MCF 10A (cell line): Measurements from ENCODE around the gene KCTD14. TPM values are rescaled to one million over a fixed set of nuclear protein-coding genes. Genes with fewer than 3 reads are reported as not detected.

Experiments used
- Bru-seq: library from RNA; stranded (reverse); fragments of 400-500 nt; gene quantifications from one replicate; lab custom pipeline; 2021; lab: Mats Ljungman, UMichigan
- BruChase-seq, 2 experiments: library from RNA; stranded (reverse); fragments of 400-500 nt; gene quantifications; one replicate each; lab custom pipeline; 2021; lab: Mats Ljungman, UMichigan
- BruUV-seq: library from RNA; stranded (reverse); fragments of 400-500 nt; replicated peaks from 2 replicates; lab custom pipeline; 2021; lab: Mats Ljungman, UMichigan
- CTCF ChIA-PET: fragments of 300-600 bp; sonication (Branson Sonifier 250); formaldehyde crosslinking; extraction: SDS; loops from one replicate; lab custom pipeline; 2021; ENCODE audit warnings: antibody characterized with exemption, inconsistent platforms; lab: Yijun Ruan, JAX
- POLR2A ChIA-PET: fragments of 300-600, 350-650 bp; sonication (Branson Sonifier 250); formaldehyde crosslinking; extraction: SDS; loops from one replicate; lab custom pipeline; 2020; ENCODE audit warnings: antibody characterized with exemption, inconsistent platforms; lab: Yijun Ruan, JAX
- DNase-seq: peaks from one replicate; pipeline ENCODE4 v3.0.0-alpha.2; 2018; ENCODE audit not compliant: unreplicated experiment
- H3K27ac Mint-ChIP-seq: one replicate; pipeline ENCODE4 v1.8.0; 2022; ENCODE audit warnings: mild to moderate bottlenecking, low read depth, mixed read lengths; ENCODE audit not compliant: unreplicated experiment
- H3K27me3 Mint-ChIP-seq: one replicate; pipeline ENCODE4 v1.8.0; 2022; ENCODE audit warnings: mixed read lengths; ENCODE audit not compliant: insufficient read depth, unreplicated experiment
- H3K36me3 Mint-ChIP-seq: one replicate; pipeline ENCODE4 v1.8.0; 2022; ENCODE audit warnings: mild to moderate bottlenecking, moderate library complexity, mixed read lengths; ENCODE audit not compliant: insufficient read depth, unreplicated experiment
- H3K4me1 Mint-ChIP-seq: one replicate; pipeline ENCODE4 v1.8.0; 2022; ENCODE audit warnings: mixed read lengths; ENCODE audit not compliant: insufficient read depth, unreplicated experiment
- H3K4me3 Mint-ChIP-seq: one replicate; pipeline ENCODE4 v1.8.0; 2022; ENCODE audit warnings: mild to moderate bottlenecking, moderate library complexity, mixed read lengths; ENCODE audit not compliant: unreplicated experiment
- H3K9me3 Mint-ChIP-seq: one replicate; pipeline ENCODE4 v1.8.0; 2022; ENCODE audit warnings: mixed read lengths; ENCODE audit not compliant: unreplicated experiment
- CTCF ChIP-seq: fragments of 200-600 bp; IDR thresholded peaks from one replicate; pipeline ENCODE4 v1.8.0; 2022; ENCODE audit warnings: antibody characterized with exemption, mild to moderate bottlenecking; ENCODE audit not compliant: unreplicated experiment
- intact Hi-C: fragments of 100-400 bp; cut with micrococcal nuclease; formaldehyde crosslinking; loops from 2 replicates; pipeline ENCODE4 v1.14.1; 2022
- long read RNA-seq: library from polyadenylated mRNA; stranded (forward); transcript quantifications from one replicate; pipeline ENCODE4 v2.0.0, GENCODE V29; 2022
- total RNA-seq: library from RNA; stranded (reverse); gene quantifications from 2 replicates; pipeline ENCODE4 v1.2.3, GENCODE V29; 2022

The KCTD14 gene
- 1.5 and 2.2 TPM in 2 replicates for total RNA-seq
- Bru-seq, nascent RNA: percentile 61 among the genes with signal in this experiment
- BruChase-seq, experiment 1, labeled RNA remaining after a 6-hour chase: percentile 52 among the genes with signal in this experiment
- BruChase-seq, experiment 2, labeled RNA remaining after a 2-hour chase: percentile 68 among the genes with signal in this experiment
- long read RNA-seq, transcript KCTD14-201 (2 exons, 1,691 nt): major isoform, 10 of 10 reads
- long read RNA-seq, partial matches to known transcripts: 0 of 10 reads
- long read RNA-seq, other reads (novel, unspliced or antisense): 0 of 10 reads

GRCh38 chr11:78022397-78023396, at the start of gene KCTD14:
TSS of gene KCTD14 (minus strand) at chr11:78023276. CDS start at chr11:78023249, 27 bp downstream.
- POLR2A ChIA-PET: interaction anchor here (1.4 kb wide), 1 partner anchor 28 kb away, joined by 5 read pairs; the partner anchor contains the start of gene INTS4
- peaks cover 25% of the 10 kb centered on the region for H3K4me1 Mint-ChIP-seq
- TF ChIP-seq CTCF: no peak
- CTCF ChIA-PET: interaction anchor here (0.5 to 3.0 kb wide), 3 partner anchors 14 to 206 kb away, joined by 3 to 18 read pairs (median 5); no protein-coding TSS in a partner anchor
- peak within 1 kb of the TSS; percentile 60 for H3K27ac Mint-ChIP-seq
- H3K4me3 Mint-ChIP-seq: peak within 1 kb of the TSS; percentile 77
- DNase-seq: peak; percentile 35
- intact Hi-C loops: no loop called here
- H3K36me3 Mint-ChIP-seq: no peaks in the 10 kb centered on the region
- no peaks in the 10 kb centered on the region for H3K9me3 Mint-ChIP-seq
- BruUV-seq: no TSS peak
- no peaks in the 10 kb centered on the region for H3K27me3 Mint-ChIP-seq

GRCh38 chr11:78072455-78072854, 49.4 kb upstream of the KCTD14 start:
- Mint-ChIP-seq H3K27me3 (no peaks in the 10 kb centered on the region), H3K4me1 (peaks cover 26% of the 10 kb centered on the region), H3K27ac (no peak overlapping the region), H3K36me3 (peaks cover 60% of the 10 kb centered on the region), H3K4me3 (no peak overlapping the region), H3K9me3 (no peaks in the 10 kb centered on the region)
- ChIA-PET POLR2A (no interaction called here), CTCF (interaction anchor here (0.6 to 0.7 kb wide), 2 partner anchors 26 to 980 kb away, joined by 3 read pairs; no protein-coding TSS in a partner anchor)
- intact Hi-C loops: no loop called here
- no peak for DNase-seq
- TF ChIP-seq CTCF: no peak
- BruUV-seq: no TSS peak

- Mint-ChIP-seq H3K9me3 (no peaks in the 10 kb centered on the region), H3K36me3 (peaks cover 64% of the 10 kb centered on the region), H3K4me3 (no peak overlapping the region), H3K27me3 (no peaks in the 10 kb centered on the region), H3K4me1 (peaks cover 23% of the 10 kb centered on the region), H3K27ac (no peak overlapping the region)
- ChIA-PET CTCF (interaction anchor here (0.5 to 1.5 kb wide), 2 partner anchors 11 to 26 kb away, joined by 3 to 5 read pairs; no protein-coding TSS in a partner anchor), POLR2A (no interaction called here)
- TF ChIP-seq CTCF: no peak
- DNase-seq: no peak
- intact Hi-C loops: no loop called here
- no TSS peak for BruUV-seq
Measured at GRCh38 chr11:78071717-78072116, 48.6 kb upstream of the KCTD14 start.
